ENCODE measurements around the gene HMGB2. TPM values are rescaled to one million over a fixed set of nuclear protein-coding genes. Genes with fewer than 3 reads are reported as not detected.

The HMGB2 gene
- total RNA-seq, 1 donor from 2014 or later: 40.9 TPM

- H3K36me3 ChIP-seq: peaks cover 63% of the 10 kb centered on the region
- TF ChIP-seq, protein P1, sequence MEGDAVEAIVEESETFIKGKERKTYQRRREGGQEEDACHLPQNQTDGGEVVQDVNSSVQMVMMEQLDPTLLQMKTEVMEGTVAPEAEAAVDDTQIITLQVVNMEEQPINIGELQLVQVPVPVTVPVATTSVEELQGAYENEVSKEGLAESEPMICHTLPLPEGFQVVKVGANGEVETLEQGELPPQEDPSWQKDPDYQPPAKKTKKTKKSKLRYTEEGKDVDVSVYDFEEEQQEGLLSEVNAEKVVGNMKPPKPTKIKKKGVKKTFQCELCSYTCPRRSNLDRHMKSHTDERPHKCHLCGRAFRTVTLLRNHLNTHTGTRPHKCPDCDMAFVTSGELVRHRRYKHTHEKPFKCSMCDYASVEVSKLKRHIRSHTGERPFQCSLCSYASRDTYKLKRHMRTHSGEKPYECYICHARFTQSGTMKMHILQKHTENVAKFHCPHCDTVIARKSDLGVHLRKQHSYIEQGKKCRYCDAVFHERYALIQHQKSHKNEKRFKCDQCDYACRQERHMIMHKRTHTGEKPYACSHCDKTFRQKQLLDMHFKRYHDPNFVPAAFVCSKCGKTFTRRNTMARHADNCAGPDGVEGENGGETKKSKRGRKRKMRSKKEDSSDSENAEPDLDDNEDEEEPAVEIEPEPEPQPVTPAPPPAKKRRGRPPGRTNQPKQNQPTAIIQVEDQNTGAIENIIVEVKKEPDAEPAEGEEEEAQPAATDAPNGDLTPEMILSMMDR (IDR thresholded peaks at IDR 0.05): no peak
- H3K27me3 ChIP-seq (ENCODE audit: low read depth): no peaks in the 10 kb centered on the region
- H3K4me1 ChIP-seq: peaks cover 19% of the 10 kb centered on the region
- intact Hi-C loops (cut with DNase I): no loop called here
- no peaks in the 10 kb centered on the region for H3K9me3 ChIP-seq
- no peak overlapping the region for H3K4me3 ChIP-seq
- no peak overlapping the region for H3K27ac ChIP-seq
- ATAC-seq: peak in 1 of 2 donors; percentile 52
- DNase-seq: no peak
These were observed 5.8 kb downstream of the HMGB2 start for GRCh38 chr4:173328236-173328901.

- peaks cover 56% of the 10 kb centered on the region for H3K36me3 ChIP-seq
- H3K4me1 ChIP-seq: no peaks in the 10 kb centered on the region
- ATAC-seq: no peak
- H3K4me3 ChIP-seq: no peak overlapping the region
- H3K27me3 ChIP-seq (ENCODE audit: low read depth): no peaks in the 10 kb centered on the region
- no peak for DNase-seq
- no peak overlapping the region for H3K27ac ChIP-seq
- no peaks in the 10 kb centered on the region for H3K9me3 ChIP-seq
- TF ChIP-seq, protein P1 (IDR thresholded peaks at IDR 0.05): no peak
- intact Hi-C loops (cut with DNase I): no loop called here
These were observed 9.0 kb downstream of the HMGB2 start for GRCh38 chr4:173325007-173325736.

DNA sequence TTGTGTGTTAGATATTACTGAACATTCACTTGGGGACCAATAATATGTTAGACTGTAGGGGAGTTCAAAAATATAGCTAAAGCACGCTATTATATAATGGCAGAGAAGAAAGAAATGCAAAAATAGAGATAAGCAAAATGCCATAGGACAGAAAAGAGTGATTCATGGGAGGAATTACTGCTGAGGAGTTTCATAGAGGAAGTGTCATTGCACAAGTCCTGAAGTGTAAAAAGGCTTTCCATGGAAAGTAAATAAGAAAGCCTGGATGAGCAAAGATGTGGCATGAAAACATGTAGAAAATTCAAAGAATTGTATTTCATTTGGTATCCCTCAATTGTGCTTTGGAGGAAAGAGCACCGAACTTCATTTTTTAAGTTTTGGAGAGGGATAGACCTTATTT lies 14.5 kb downstream of the HMGB2 start:
- Histone ChIP-seq H3K27ac (no peak overlapping the region), H3K9me3 (no peaks in the 10 kb centered on the region), H3K4me3 (no peak overlapping the region), H3K27me3 (ENCODE audit: low read depth) (no peaks in the 10 kb centered on the region), H3K4me1 (no peaks in the 10 kb centered on the region), H3K36me3 (peaks cover 34% of the 10 kb centered on the region)
- TF ChIP-seq, protein P1 (IDR thresholded peaks at IDR 0.05): no peak
- DNase-seq (no peak), ATAC-seq (no peak)
- intact Hi-C loops (cut with DNase I): loop anchor here (5.0 kb wide), 1 partner anchor 98 kb away; no protein-coding TSS in a partner anchor

DNA sequence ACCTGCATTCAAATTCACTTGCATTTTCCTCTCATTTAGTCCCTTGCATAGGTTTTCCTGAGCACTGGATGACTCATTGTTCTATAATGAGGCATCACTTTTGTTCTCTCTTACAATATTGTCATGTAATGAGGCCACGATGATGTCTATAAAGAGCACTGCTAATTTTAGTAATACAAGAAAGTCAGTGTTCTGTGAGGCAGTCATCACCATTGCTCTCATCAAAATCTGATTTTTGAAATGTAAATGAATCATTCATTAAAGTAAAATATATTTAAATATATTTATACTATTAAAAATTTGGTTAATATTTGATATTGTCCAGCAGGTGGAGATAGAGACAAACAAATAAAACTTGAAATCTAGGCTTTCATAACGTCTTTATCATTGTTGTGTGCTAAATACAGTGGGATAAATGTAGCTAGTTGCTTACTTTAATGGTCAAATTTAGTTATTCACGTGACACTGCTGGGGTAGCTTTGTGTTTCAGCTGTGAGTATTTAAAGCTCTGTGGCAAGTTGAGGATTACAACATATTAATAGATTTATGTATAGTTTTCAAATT lies 15.4 kb downstream of the HMGB2 start:
- TF ChIP-seq, protein P1 (IDR thresholded peaks at IDR 0.05): peak; percentile 53
- no peaks in the 10 kb centered on the region for H3K4me1 ChIP-seq
- DNase-seq (no peak), ATAC-seq (peak; percentile 29 to 46)
- no peak overlapping the region for H3K4me3 ChIP-seq
- intact Hi-C loops (cut with DNase I): loop anchor here (5.0 kb wide), 1 partner anchor 99 kb away; no protein-coding TSS in a partner anchor
- no peak overlapping the region for H3K27ac ChIP-seq
- no peaks in the 10 kb centered on the region for H3K27me3 ChIP-seq (ENCODE audit: low read depth)
- no peaks in the 10 kb centered on the region for H3K9me3 ChIP-seq
- peaks cover 35% of the 10 kb centered on the region for H3K36me3 ChIP-seq

- Histone ChIP-seq H3K4me3 (no peak overlapping the region), H3K27me3 (ENCODE audit: low read depth) (no peaks in the 10 kb centered on the region), H3K27ac (no peak overlapping the region), H3K9me3 (no peaks in the 10 kb centered on the region), H3K4me1 (no peaks in the 10 kb centered on the region), H3K36me3 (peaks cover 35% of the 10 kb centered on the region)
- ATAC-seq: no peak
- no peak for DNase-seq
- TF ChIP-seq, protein P1 (IDR thresholded peaks at IDR 0.05): no peak
- intact Hi-C loops (cut with DNase I): loop anchor here (5.0 kb wide), 1 partner anchor 99 kb away; no protein-coding TSS in a partner anchor
These were observed 15.9 kb downstream of the HMGB2 start for GRCh38 chr4:173318240-173318639.
